SK-N-SH treated with all-trans-retinoic acid at 6 μM for 48 hours (cell line): ENCODE results near the gene PIK3CB.

Experiments used
- ARNTL ChIP-seq: fragments of 450-650 bp; formaldehyde crosslinking; IDR thresholded peaks from 2 replicates; pipeline ENCODE4 v1.5.0; 2020; ENCODE audit warnings: low read depth, mild to moderate bottlenecking, moderate library complexity, borderline replicate concordance
- GLIS3 ChIP-seq: fragments of 250-450 bp; sonication (Bioruptor Pico); IDR thresholded peaks from 2 replicates; pipeline ENCODE4 v1.5.0; 2020; ENCODE audit warnings: mild to moderate bottlenecking, moderate library complexity
- ISL1 ChIP-seq: fragments of 250-450 bp; sonication (Bioruptor Pico); IDR thresholded peaks from 2 replicates; pipeline ENCODE4 v2.1.2; 2022; ENCODE audit warnings: mild to moderate bottlenecking, moderate library complexity
- OSR1 ChIP-seq: fragments of 250-450 bp; sonication (Bioruptor Pico); IDR thresholded peaks from 2 replicates; pipeline ENCODE4 v1.8.0; 2022; ENCODE audit warnings: moderate library complexity, mild to moderate bottlenecking, inconsistent platforms
- PATZ1 ChIP-seq: fragments of 250-450 bp; sonication (Bioruptor Pico); IDR thresholded peaks from 2 replicates; pipeline ENCODE4 v1.8.0; 2020; ENCODE audit warnings: mild to moderate bottlenecking, moderate library complexity, borderline replicate concordance
- PPARA ChIP-seq: fragments of 250-450 bp; sonication (Bioruptor Pico); IDR thresholded peaks from 2 replicates; pipeline ENCODE4 v1.5.0; 2020; ENCODE audit warnings: mild to moderate bottlenecking, borderline replicate concordance
- RARB ChIP-seq: fragments of 250-450 bp; sonication (Bioruptor Pico); IDR thresholded peaks from 2 replicates; pipeline ENCODE4 v1.8.0; 2021; ENCODE audit warnings: mild to moderate bottlenecking, moderate library complexity
- SNAI2 ChIP-seq: fragments of 250-450 bp; sonication (Bioruptor Pico); IDR thresholded peaks from 2 replicates; pipeline ENCODE4 v1.5.0; 2020; ENCODE audit warnings: mild to moderate bottlenecking, moderate library complexity
- TOX ChIP-seq: fragments of 250-450 bp; sonication (Bioruptor Pico); IDR thresholded peaks from 2 replicates; pipeline ENCODE4 v1.8.0; 2021; ENCODE audit warnings: mild to moderate bottlenecking, moderate library complexity, borderline replicate concordance
- ZFP30 ChIP-seq: fragments of 450-650 bp; formaldehyde crosslinking; IDR thresholded peaks from 2 replicates; pipeline ENCODE4 v1.5.0; 2022; ENCODE audit warnings: mild to moderate bottlenecking, moderate library complexity
- ZNF565 ChIP-seq: fragments of 450-650 bp; formaldehyde crosslinking; conservative IDR thresholded peaks from 2 replicates; pipeline ENCODE4 v1.5.0; 2020; ENCODE audit warnings: low read depth, mild to moderate bottlenecking, moderate library complexity
- TF ChIP-seq, protein P1 (sequence below): fragments of 250-450 bp; sonication (Bioruptor Pico); IDR thresholded peaks from 2 replicates; pipeline ENCODE4 v1.8.0; 2021; ENCODE audit warnings: low read depth, mild to moderate bottlenecking, moderate library complexity, borderline replicate concordance
- TF ChIP-seq, protein P2 (sequence below): fragments of 250-450 bp; sonication (Bioruptor Pico); IDR thresholded peaks from 2 replicates; pipeline ENCODE4 v1.5.1; 2020; ENCODE audit warnings: low read depth, mild to moderate bottlenecking, moderate library complexity

- no peak for TF ChIP-seq PATZ1 (CRISPR knock-in tag)
- TF ChIP-seq, protein P1, sequence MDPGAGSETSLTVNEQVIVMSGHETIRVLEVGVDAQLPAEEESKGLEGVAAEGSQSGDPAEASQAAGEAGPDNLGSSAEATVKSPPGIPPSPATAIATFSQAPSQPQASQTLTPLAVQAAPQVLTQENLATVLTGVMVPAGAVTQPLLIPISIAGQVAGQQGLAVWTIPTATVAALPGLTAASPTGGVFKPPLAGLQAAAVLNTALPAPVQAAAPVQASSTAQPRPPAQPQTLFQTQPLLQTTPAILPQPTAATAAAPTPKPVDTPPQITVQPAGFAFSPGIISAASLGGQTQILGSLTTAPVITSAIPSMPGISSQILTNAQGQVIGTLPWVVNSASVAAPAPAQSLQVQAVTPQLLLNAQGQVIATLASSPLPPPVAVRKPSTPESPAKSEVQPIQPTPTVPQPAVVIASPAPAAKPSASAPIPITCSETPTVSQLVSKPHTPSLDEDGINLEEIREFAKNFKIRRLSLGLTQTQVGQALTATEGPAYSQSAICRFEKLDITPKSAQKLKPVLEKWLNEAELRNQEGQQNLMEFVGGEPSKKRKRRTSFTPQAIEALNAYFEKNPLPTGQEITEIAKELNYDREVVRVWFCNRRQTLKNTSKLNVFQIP (CRISPR knock-in tag), result no peak
- no peak for TF ChIP-seq ISL1 (CRISPR knock-in tag)
- TF ChIP-seq ZFP30 (CRISPR knock-in tag), result no peak
- no peak for TF ChIP-seq SNAI2 (CRISPR knock-in tag)
- TF ChIP-seq PPARA (CRISPR knock-in tag), result no peak
- TF ChIP-seq OSR1 (CRISPR knock-in tag), result no peak
- no peak for TF ChIP-seq RARB (CRISPR knock-in tag)
- TF ChIP-seq, protein P2, sequence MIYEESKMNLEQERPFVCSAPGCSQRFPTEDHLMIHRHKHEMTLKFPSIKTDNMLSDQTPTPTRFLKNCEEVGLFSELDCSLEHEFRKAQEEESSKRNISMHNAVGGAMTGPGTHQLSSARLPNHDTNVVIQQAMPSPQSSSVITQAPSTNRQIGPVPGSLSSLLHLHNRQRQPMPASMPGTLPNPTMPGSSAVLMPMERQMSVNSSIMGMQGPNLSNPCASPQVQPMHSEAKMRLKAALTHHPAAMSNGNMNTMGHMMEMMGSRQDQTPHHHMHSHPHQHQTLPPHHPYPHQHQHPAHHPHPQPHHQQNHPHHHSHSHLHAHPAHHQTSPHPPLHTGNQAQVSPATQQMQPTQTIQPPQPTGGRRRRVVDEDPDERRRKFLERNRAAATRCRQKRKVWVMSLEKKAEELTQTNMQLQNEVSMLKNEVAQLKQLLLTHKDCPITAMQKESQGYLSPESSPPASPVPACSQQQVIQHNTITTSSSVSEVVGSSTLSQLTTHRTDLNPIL, result no peak
- TF ChIP-seq ARNTL (CRISPR knock-in tag), result no peak
- TF ChIP-seq GLIS3 (CRISPR knock-in tag), result no peak
- no peak for TF ChIP-seq ZNF565 (CRISPR knock-in tag)
- no peak for TF ChIP-seq TOX
These were observed 185.6 kb downstream of the PIK3CB start for GRCh38 chr3:138649134-138649533.
